Heart left ventricle (tissue), 13 donors: Measurements from ENCODE around the gene CD96.

Experiments
- POLR2A ChIP-seq, 2 donors: fragments of 450-650 bp; IDR thresholded peaks; one replicate each; pipeline ENCODE4 v1.6.1; 2017; ENCODE audit warnings: antibody characterized with exemption in 2 of 2, mild to moderate bottlenecking in 2 of 2, moderate library complexity in 2 of 2
- TF ChIP-seq, protein P1 (sequence below), 12 donors: fragments of 200-600 bp; sonication (generic) in 4 of 12; IDR thresholded peaks; one replicate each; pipeline versions ENCODE4 v1.5.0 to v1.8.0; 2018 to 2022; ENCODE audit warnings: antibody characterized with exemption in 12 of 12, mild to moderate bottlenecking in 5 of 12
- donor health status: ischemic (EF 13 %, LVEDD 7.1; RV severe dilation, severe dysfunction).
- donor health status: DM: no; HTN: yes; CAD: no.
- donor health status: DM: no; HTN: no; CAD: no.
- donor health status: ischemic (EF 25% LVEDD 6.9; RV normal size, moderate dysfunction).
- donor health status: ischemic (EF 25% LVEDD 5.7; RV mildly dilated, moderate dysfunction).
- donor health status: ischemic (EF 35%, LVEDD 5.7; RV mildly dilated, moderate dysfunction).
- donor health status: nonischemic (EF 11% LVEDD 7.7; RV severe dilation, severe dysfunction).
- donor health status: DM: yes; HTN: yes; CAD: no.
- donor health status: PGD.
- donor health status: ischemic (EF 29% LVEDD 5.4; RV normal size, mild dysfunction).
- donor health status: nonischemic (EF 23%, LVEDD 6.1; RV moderate dilation, normal function).

DNA sequence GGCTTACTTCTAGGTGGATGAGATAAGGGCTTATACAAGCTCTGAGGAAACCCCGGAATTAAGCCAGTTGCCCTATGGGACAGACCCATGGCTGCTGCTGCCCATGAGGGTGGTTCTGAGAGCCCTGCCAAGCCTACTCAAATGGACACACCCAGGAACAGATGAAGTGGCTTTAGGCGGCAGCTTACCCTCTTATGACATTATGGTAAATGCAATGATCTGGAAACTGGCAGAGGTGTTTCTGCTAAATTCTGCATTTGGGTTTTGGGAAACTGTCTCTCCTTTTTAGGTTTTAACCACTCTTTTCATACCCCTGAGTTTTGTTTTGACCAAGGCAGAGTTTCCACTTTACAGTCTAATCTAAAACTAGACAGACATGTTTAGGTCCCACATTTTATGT lies 62.1 kb downstream of the CD96 start:
- TF ChIP-seq, protein P1, sequence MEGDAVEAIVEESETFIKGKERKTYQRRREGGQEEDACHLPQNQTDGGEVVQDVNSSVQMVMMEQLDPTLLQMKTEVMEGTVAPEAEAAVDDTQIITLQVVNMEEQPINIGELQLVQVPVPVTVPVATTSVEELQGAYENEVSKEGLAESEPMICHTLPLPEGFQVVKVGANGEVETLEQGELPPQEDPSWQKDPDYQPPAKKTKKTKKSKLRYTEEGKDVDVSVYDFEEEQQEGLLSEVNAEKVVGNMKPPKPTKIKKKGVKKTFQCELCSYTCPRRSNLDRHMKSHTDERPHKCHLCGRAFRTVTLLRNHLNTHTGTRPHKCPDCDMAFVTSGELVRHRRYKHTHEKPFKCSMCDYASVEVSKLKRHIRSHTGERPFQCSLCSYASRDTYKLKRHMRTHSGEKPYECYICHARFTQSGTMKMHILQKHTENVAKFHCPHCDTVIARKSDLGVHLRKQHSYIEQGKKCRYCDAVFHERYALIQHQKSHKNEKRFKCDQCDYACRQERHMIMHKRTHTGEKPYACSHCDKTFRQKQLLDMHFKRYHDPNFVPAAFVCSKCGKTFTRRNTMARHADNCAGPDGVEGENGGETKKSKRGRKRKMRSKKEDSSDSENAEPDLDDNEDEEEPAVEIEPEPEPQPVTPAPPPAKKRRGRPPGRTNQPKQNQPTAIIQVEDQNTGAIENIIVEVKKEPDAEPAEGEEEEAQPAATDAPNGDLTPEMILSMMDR (IDR thresholded peaks at IDR 0.05), result no peak
- TF ChIP-seq POLR2A (IDR thresholded peaks at IDR 0.05), result no peak
